ENCODE measurements around the gene CAPN11. TPM values are rescaled to one million over a fixed set of nuclear protein-coding genes. Genes with fewer than 3 reads are reported as not detected.

CAPN11 gene
- total and polyA plus RNA-seq, 2 donors from 2014 or later, result 0.39 to 2.3 TPM

GRCh38 chr6:44128020-44128917, 30.4 kb upstream of the CAPN11 start:
- Histone ChIP-seq H3K27me3 (ENCODE audit: control insufficient read depth, insufficient read depth, low read length) (no peaks in the 10 kb centered on the region), H3K27ac (ENCODE audit: low read depth in 2 of 2, low read length in 2 of 2) (no peak overlapping the region), H3K9ac (ENCODE audit: low read length in 3 of 3) (peak overlapping the region in 2 of 3 donors; percentile 51 to 66), H3K4me1 (ENCODE audit: control insufficient read depth in 2 of 3, insufficient read depth in 2 of 3, low read depth in 1 of 3, low read length in 3 of 3) (peaks cover 5 to 15% (median 14%) of the 10 kb centered on the region in 3 donors), H3K4me3 (ENCODE audit: low read length in 3 of 3) (peak overlapping the region in 2 of 3 donors; percentile 55 to 65), H3K36me3 (ENCODE audit: control insufficient read depth in 2 of 3, insufficient read depth in 3 of 3, low read length in 3 of 3) (no peaks in the 10 kb centered on the region), H3K9me3 (ENCODE audit: control insufficient read depth in 2 of 3, insufficient read depth in 1 of 3, low read length in 3 of 3) (no peaks in the 10 kb centered on the region)
- TF ChIP-seq, protein P1, sequence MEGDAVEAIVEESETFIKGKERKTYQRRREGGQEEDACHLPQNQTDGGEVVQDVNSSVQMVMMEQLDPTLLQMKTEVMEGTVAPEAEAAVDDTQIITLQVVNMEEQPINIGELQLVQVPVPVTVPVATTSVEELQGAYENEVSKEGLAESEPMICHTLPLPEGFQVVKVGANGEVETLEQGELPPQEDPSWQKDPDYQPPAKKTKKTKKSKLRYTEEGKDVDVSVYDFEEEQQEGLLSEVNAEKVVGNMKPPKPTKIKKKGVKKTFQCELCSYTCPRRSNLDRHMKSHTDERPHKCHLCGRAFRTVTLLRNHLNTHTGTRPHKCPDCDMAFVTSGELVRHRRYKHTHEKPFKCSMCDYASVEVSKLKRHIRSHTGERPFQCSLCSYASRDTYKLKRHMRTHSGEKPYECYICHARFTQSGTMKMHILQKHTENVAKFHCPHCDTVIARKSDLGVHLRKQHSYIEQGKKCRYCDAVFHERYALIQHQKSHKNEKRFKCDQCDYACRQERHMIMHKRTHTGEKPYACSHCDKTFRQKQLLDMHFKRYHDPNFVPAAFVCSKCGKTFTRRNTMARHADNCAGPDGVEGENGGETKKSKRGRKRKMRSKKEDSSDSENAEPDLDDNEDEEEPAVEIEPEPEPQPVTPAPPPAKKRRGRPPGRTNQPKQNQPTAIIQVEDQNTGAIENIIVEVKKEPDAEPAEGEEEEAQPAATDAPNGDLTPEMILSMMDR (IDR thresholded peaks at IDR 0.05; ENCODE audit: borderline replicate concordance, extremely low read depth, insufficient read depth), result no peak
- intact Hi-C loops (cut with DNase I), result no loop called here
- DNase-seq, result peak; percentile 19 to 84 (median 58)
- no peak for FAIRE-seq

GRCh38 chr6:44129841-44130322, 28.7 kb upstream of the CAPN11 start:
- peaks cover 4 to 12% (median 9%) of the 10 kb centered on the region in 3 donors for H3K4me1 ChIP-seq (ENCODE audit: control insufficient read depth in 2 of 3, insufficient read depth in 2 of 3, low read depth in 1 of 3, low read length in 3 of 3)
- TF ChIP-seq, protein P1 (IDR thresholded peaks at IDR 0.05; ENCODE audit: borderline replicate concordance, extremely low read depth, insufficient read depth), result no peak
- H3K36me3 ChIP-seq (ENCODE audit: control insufficient read depth in 2 of 3, insufficient read depth in 3 of 3, low read length in 3 of 3), result peaks cover 0 to 4% (median 0%) of the 10 kb centered on the region in 3 donors
- no peak overlapping the region for H3K9ac ChIP-seq (ENCODE audit: low read length in 3 of 3)
- H3K27ac ChIP-seq (ENCODE audit: low read depth in 2 of 2, low read length in 2 of 2), result no peak overlapping the region
- FAIRE-seq, result no peak
- H3K9me3 ChIP-seq (ENCODE audit: control insufficient read depth in 2 of 3, insufficient read depth in 1 of 3, low read length in 3 of 3), result no peaks in the 10 kb centered on the region
- no peak for DNase-seq
- intact Hi-C loops (cut with DNase I), result no loop called here
- H3K27me3 ChIP-seq (ENCODE audit: control insufficient read depth, insufficient read depth, low read length), result no peaks in the 10 kb centered on the region
- H3K4me3 ChIP-seq (ENCODE audit: low read length in 3 of 3), result no peak overlapping the region

DNA sequence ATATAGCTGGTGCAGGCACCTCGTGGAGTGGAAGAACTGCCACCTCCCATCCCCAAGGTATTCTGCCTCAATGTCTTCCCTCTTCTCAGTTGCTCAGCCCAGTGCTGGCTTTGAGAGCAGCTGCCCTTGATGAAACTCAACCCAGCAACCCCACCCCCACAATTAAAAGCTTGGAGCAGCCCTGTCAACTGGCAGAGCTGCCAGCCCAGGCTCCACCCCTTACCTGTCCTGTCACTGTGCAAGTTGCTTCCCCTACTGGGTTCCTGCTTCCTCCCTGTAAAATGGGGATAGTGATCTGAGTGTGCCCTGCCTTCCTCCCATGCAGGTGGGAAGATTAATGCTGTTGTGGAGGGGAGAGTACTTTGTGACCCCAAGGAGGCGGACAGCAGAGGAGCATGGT, 26.7 kb upstream of the CAPN11 start:
- intact Hi-C loops (cut with DNase I), result no loop called here

More for the DNA sequence above, 26.7 kb upstream of the CAPN11 start:
- TF ChIP-seq, protein P1 (IDR thresholded peaks at IDR 0.05; ENCODE audit: borderline replicate concordance, extremely low read depth, insufficient read depth), result no peak
- no peaks in the 10 kb centered on the region for H3K9me3 ChIP-seq (ENCODE audit: control insufficient read depth in 2 of 3, insufficient read depth in 1 of 3, low read length in 3 of 3)
- H3K27me3 ChIP-seq (ENCODE audit: control insufficient read depth, insufficient read depth, low read length), result no peaks in the 10 kb centered on the region
- H3K27ac ChIP-seq (ENCODE audit: low read depth in 2 of 2, low read length in 2 of 2), result no peak overlapping the region
- FAIRE-seq (no peak), DNase-seq (peak in 2 of 5 donors; percentile 17 to 32)
- H3K4me3 ChIP-seq (ENCODE audit: low read length in 3 of 3), result no peak overlapping the region
- H3K9ac ChIP-seq (ENCODE audit: low read length in 3 of 3), result no peak overlapping the region
- H3K36me3 ChIP-seq (ENCODE audit: control insufficient read depth in 2 of 3, insufficient read depth in 3 of 3, low read length in 3 of 3), result peaks cover 0 to 4% (median 0%) of the 10 kb centered on the region in 3 donors
- H3K4me1 ChIP-seq (ENCODE audit: control insufficient read depth in 2 of 3, insufficient read depth in 2 of 3, low read depth in 1 of 3, low read length in 3 of 3), result peaks cover 0 to 6% (median 0%) of the 10 kb centered on the region in 3 donors
